Lung (tissue), 12 donors: ENCODE measurements around the gene AP3D1. TPM values are rescaled to one million over a fixed set of nuclear protein-coding genes. Genes with fewer than 3 reads are reported as not detected.

Experiments used
- ATAC-seq: fragments of 200-7000 bp; cut with Tn5 transposase; one replicate; pipeline ENCODE4 v1.9.1; 2020; ENCODE audit warnings: moderate number of reproducible peaks; ENCODE audit not compliant: insufficient read depth, low FRiP score
- DNase-seq, 3 donors: peaks; one replicate each; pipeline ENCODE4 v3.0.0-alpha.2; 2013 to 2017
- H3K27ac ChIP-seq, 2 donors: one replicate each; pipeline ENCODE4 v1.5.1; 2013; ENCODE audit warnings: mild to moderate bottlenecking in 2 of 2, moderate library complexity in 2 of 2, control low read depth in 1 of 2, inconsistent platforms in 1 of 2, low read depth in 1 of 2, low read length in 1 of 2
- H3K27me3 ChIP-seq, 3 donors: one replicate each; pipeline ENCODE4 v1.5.1; 2013; ENCODE audit warnings: low read length in 2 of 3; ENCODE audit not compliant: control insufficient read depth in 3 of 3, insufficient read depth in 3 of 3
- H3K36me3 ChIP-seq, 4 donors: one replicate each; pipeline ENCODE4 v1.5.1; 2013; ENCODE audit warnings: low read length in 4 of 4, mild to moderate bottlenecking in 1 of 4, moderate library complexity in 1 of 4; ENCODE audit not compliant: control insufficient read depth in 4 of 4, insufficient read depth in 4 of 4
- H3K4me1 ChIP-seq, 5 donors: one replicate each; pipeline ENCODE4 v1.5.1; 2013; ENCODE audit warnings: low read length in 5 of 5, mild to moderate bottlenecking in 2 of 5, moderate library complexity in 1 of 5; ENCODE audit not compliant: control insufficient read depth in 5 of 5, insufficient read depth in 5 of 5
- H3K4me3 ChIP-seq: one replicate; pipeline ENCODE4 v1.5.1; 2013; ENCODE audit warnings: mild to moderate bottlenecking, control low read depth, moderate library complexity
- H3K9ac ChIP-seq, 2 donors: one replicate each; pipeline ENCODE4 v1.5.1; 2013; ENCODE audit warnings: low read length in 2 of 2, control low read depth in 1 of 2; ENCODE audit not compliant: insufficient read depth in 1 of 2
- H3K9me3 ChIP-seq, 4 donors: one replicate each; pipeline ENCODE4 v1.5.1; 2013; ENCODE audit warnings: low read length in 3 of 4, mild to moderate bottlenecking in 1 of 4, moderate library complexity in 1 of 4; ENCODE audit not compliant: control insufficient read depth in 4 of 4, insufficient read depth in 3 of 4
- WGBS, 2 donors: extraction: QIAGEN DNeasy Blood & Tissue Kit; methylation state at CpG; one replicate each; pipeline ENCODE4 v1.1.7; 2013; 5-methylcytosine and 5-hydroxymethylcytosine counted together
- polyA plus RNA-seq, 2 donors: library from polyadenylated mRNA; stranded (reverse); fragments of 200-250 nt; gene quantifications; one replicate each; pipeline ENCODE4 v1.2.1, GENCODE V29; 2013
- total RNA-seq, 2 donors: library from RNA; depleted of rRNA in 1 of 2; stranded (reverse); fragments of >200 nt in 1 of 2; gene quantifications; one replicate each; pipeline ENCODE4 v1.2.1, GENCODE V29; 2014 to 2021
- TF ChIP-seq, protein P1 (sequence below): IDR thresholded peaks from 2 replicates; pipeline ENCODE4 v1.5.1; 2012; ENCODE audit warnings: mild to moderate bottlenecking; ENCODE audit errors: control extremely low read depth, extremely low read depth
- donor health status: control.
- donor health status: control.
- donor health status: Bipolar disorder and iron deficiency.
- donor health status: healthy.
- donor health status: DM: yes; HTN: yes; CAD: no.

The AP3D1 gene
- total and polyA plus RNA-seq, 4 donors, result 55.3 to 144 (median 85.4) TPM

DNA sequence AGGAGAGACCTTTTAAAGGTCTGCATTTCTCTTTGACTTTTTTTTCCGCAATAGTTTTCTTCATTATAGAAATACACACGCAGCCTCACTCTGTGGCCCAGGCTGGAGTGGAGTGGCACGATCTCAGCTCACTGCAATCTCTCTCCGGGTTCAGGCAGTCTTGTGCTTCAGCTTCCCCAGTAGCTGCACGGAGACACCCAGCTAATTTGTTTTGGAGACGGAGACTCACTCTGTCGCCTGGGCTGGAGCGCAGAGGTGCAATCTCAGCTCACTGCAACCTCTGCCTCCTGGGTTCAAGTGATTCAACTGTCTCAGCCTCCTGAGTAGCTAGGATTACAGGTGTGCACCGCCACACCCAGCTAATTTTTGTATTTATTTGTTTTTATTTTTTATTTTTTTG is 88.6 kb downstream of the AP3D1 start:
- 87 to 88% methylated on average over 9 of the region's 9 CpGs for WGBS, 2 donors
- H3K36me3 ChIP-seq, result no peaks in the 10 kb centered on the region
- H3K4me1 ChIP-seq, result peaks cover 5 to 37% (median 18%) of the 10 kb centered on the region in 5 donors
- H3K4me3 ChIP-seq, result no peak overlapping the region
- ATAC-seq, result no peak
- peak overlapping the region in 1 of 2 donors; percentile 97 for H3K27ac ChIP-seq
- no peak for DNase-seq
- TF ChIP-seq, protein P1, sequence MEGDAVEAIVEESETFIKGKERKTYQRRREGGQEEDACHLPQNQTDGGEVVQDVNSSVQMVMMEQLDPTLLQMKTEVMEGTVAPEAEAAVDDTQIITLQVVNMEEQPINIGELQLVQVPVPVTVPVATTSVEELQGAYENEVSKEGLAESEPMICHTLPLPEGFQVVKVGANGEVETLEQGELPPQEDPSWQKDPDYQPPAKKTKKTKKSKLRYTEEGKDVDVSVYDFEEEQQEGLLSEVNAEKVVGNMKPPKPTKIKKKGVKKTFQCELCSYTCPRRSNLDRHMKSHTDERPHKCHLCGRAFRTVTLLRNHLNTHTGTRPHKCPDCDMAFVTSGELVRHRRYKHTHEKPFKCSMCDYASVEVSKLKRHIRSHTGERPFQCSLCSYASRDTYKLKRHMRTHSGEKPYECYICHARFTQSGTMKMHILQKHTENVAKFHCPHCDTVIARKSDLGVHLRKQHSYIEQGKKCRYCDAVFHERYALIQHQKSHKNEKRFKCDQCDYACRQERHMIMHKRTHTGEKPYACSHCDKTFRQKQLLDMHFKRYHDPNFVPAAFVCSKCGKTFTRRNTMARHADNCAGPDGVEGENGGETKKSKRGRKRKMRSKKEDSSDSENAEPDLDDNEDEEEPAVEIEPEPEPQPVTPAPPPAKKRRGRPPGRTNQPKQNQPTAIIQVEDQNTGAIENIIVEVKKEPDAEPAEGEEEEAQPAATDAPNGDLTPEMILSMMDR, result no peak
- H3K9ac ChIP-seq, result peak overlapping the region in 1 of 2 donors; percentile 80
- no peaks in the 10 kb centered on the region for H3K9me3 ChIP-seq
- H3K27me3 ChIP-seq, result no peaks in the 10 kb centered on the region

DNA sequence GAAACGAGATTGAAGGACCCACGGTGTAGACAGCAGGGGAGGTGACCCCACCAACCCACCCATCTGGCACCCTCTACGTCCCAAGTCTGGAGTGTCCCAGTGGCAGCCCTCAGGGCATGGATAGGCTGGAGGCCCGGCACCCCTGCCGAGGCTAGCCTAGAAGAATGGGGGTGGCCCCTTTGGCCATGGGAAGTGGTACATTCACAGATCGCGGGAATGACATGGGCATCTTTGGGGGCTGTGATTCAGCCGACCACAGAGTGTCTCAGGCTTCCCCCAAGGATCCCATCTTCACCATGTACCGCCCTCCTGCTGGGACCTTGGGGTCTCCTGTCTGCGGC is 89.0 kb downstream of the AP3D1 start:
- Histone ChIP-seq H3K36me3 (no peaks in the 10 kb centered on the region), H3K9ac (peak overlapping the region; percentile 68 to 80), H3K9me3 (no peaks in the 10 kb centered on the region), H3K4me1 (peaks cover 5 to 37% (median 18%) of the 10 kb centered on the region in 5 donors), H3K27ac (peak overlapping the region; percentile 52 to 97), H3K4me3 (no peak overlapping the region), H3K27me3 (no peaks in the 10 kb centered on the region)
- no peak for DNase-seq
- 50 to 56% methylated on average over 10 of the region's 10 CpGs for WGBS, 2 donors
- TF ChIP-seq, protein P1, result no peak
- no peak for ATAC-seq

DNA sequence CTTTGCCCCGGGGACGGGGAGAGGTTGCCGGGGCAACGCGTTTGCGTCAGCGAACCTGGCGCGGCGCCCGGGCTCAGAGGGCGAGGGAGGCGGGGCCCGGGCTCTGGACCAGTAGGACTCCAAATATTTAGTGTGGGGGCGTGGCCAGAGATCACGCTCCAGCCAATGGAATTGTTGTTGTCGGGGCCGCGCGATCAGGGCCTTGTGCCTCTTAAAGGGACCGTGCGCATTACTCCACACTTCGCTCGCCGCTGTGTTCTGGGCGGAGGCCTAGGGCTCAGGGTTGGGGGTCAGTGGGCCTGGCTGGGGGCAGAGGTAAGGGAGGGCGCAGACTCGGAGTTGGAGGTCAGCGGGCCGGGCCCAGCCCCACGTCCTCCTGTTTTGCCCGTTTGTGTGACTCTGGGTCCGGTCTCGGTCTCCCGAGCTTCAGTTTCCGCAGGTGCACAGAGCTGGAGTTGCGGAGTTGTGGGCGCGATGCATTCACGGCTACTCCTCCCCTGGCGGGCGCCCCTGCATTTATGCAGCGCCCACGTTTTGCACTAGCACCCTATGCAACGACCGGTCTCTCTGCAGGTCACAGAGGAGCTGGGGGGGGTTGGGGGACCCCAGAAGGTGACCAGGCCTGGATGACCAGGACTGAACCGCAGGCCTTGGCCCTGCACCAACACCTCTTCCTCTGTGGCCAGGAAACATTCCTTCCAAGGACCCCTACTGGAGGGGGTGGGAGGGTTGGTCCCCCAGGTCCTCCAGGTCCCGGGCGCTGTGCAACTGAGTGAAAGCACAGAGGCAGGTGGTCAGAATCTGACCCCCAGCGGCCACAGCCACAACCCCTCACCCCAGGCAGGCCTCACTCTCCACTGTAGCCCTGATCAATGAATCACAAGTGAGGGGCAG is 89.6 kb downstream of the AP3D1 start:
- TF ChIP-seq, protein P1, result no peak
- H3K27me3 ChIP-seq, result no peaks in the 10 kb centered on the region
- H3K27ac ChIP-seq, result peak overlapping the region; percentile 97 to 98
- 2% methylated on average over 45 to 50 of the region's 50 CpGs for WGBS, 2 donors
- DNase-seq (peak; percentile 99), ATAC-seq (peak; percentile 94)
- no peaks in the 10 kb centered on the region for H3K36me3 ChIP-seq
- H3K9me3 ChIP-seq, result no peaks in the 10 kb centered on the region
- H3K4me3 ChIP-seq, result peak overlapping the region; percentile 62
- H3K9ac ChIP-seq, result peak overlapping the region; percentile 68 to 80
- peaks cover 5 to 41% (median 20%) of the 10 kb centered on the region in 5 donors for H3K4me1 ChIP-seq
